Posterior vena cava (tissue), 2 donors: ENCODE results near the gene TTC16. TPM values are rescaled to one million over a fixed set of nuclear protein-coding genes. Genes with fewer than 3 reads are reported as not detected.

Experiments used
- DNase-seq: peaks from one replicate; pipeline ENCODE4 v3.0.0-alpha.2; 2020; ENCODE audit warnings: low spot score
- intact Hi-C, 2 donors: fragments of 100-400 bp; cut with DNase I; formaldehyde crosslinking; loops; one replicate each; pipeline versions ENCODE4 v1.14.1 to v1.14.2; 2022 to 2023
- total RNA-seq, 2 donors: library from RNA; stranded (reverse); fragmentation: NEBNext Ultra II Directional; extraction: Animal tissue kit (Norgen Biotek cat#: 25700); gene quantifications; one replicate each; pipeline ENCODE4 v1.2.1, GENCODE V29; 2021
- donor health status: DM: yes; HTN: yes; CAD: no.
- donor health status: DM: yes; HTN: yes; CAD: no.

TTC16 gene
- total RNA-seq, 2 donors from 2014 or later = 0.09 to 0.14 TPM

DNA sequence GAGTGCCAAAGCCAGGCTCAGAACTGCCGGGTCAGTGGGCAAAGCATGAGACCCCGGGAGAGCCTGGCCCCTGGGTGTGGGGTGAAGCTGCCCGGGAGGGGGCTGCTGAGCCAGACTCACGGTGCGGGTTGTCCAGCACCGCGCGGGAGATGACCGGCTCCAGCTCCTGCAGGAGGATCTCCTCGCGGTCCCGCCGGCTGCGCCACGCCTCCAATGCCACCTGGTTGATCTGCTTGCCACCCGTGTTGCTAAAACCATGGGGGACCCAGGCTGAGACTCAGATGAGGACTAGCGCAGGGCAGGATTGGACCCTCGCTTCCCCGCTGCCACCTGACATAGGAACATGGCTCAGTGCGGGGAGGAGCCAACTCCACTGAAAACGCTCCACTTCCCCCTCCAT is 16.6 kb downstream of the TTC16 start:
- intact Hi-C loops = loop anchor here (5.0 to 10.0 kb wide), 4 partner anchors 132 to 210 kb away; no protein-coding TSS in a partner anchor
- no peak for DNase-seq

DNA sequence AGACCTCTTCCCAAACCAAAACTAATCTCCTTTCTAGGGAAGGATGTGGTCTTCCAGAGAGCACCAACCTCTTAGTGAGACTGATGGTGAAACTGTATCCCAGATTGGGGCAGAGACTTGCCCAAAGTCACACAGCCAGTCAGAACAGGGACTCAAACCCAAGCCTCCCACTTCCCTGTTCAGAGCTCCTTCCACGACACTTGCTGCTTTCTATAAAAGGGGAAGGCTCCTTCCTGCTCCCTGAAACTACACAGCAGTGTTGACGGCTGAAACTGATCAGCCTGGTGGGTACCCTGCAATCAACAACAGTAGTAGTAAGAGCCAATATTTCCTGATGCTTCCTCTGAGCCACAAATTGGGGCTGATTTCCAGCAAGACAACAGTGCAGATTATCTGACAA is 17.7 kb downstream of the TTC16 start:
- intact Hi-C loops = loop anchor here (2.0 to 10.0 kb wide), 5 partner anchors 131 to 211 kb away; no protein-coding TSS in a partner anchor
- DNase-seq = no peak

DNA sequence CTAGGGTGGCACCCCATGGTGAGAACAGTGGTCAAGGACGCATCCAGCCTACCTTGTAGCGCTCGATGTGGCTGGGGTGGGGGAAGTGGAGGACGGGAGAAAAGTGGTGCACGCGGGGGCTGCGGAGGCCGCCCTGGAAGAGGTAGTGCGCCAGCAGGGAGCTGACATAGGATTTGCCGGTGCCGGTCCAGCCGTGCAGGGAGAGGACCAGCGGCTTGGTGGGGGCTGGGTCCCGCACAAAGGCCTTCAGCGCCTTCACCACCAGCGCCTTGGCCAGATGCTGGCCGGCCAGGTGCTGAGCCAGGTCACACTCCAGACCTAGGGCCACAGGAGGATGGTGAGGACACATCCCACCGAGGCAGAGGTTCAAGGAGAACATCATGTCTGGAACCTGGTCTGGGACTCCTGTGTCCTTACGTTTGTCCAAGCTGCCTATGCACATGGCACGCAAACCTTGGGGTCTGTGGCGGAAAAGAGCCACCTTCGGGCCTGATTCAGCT is 18.4 kb downstream of the TTC16 start:
- DNase-seq = no peak
- intact Hi-C loops = loop anchor here (2.0 to 10.0 kb wide), 5 partner anchors 131 to 212 kb away; no protein-coding TSS in a partner anchor

DNA sequence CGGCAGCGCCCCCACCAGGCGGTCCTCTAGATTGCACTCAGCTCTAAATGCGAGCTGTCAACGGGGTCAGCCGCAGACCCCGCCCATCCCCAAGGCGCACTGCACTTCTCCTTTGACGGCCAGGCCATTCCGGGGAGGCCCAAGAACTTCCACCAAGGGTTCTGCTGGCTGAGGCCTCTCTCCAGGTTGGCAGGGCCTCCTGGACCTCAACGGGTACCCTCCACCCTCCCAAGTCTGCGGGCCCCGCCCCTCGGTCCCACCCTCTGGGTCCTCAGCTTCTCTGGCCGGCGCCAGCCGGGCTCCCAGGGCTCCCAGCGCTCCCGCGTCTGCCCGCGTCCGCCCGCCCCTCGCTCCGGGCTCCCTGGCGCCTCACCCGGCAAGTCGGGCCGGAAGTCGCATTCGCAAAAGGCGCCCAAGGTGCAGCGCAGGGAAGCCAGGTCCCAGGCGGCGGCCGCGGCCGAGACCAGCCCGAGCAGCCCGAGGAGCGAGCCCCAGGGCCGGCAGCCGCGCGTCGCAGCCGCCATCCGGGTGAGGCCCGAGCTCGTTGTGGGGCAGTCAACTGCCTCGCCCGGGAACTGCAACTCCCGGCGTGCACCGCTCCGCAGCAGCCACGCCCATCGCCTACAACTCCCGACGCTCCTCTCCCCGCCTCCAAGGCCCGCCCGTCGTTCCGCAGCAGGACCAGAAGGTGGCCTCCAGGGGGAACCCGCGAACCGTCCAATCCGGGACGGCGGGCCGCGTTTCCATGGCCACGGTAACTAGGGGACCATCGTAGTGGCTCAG is 19.1 kb downstream of the TTC16 start, which contains the start of gene TOR2A:
Gene TOR2A (minus strand): TSS at position 548 of the 783 bp plus-strand sequence. CDS start 24 bp downstream, at position 524.
- DNase-seq = peak; percentile 100
- intact Hi-C loops = loop anchor here (2.0 to 10.0 kb wide), 7 partner anchors 47 to 213 kb away; no protein-coding TSS in a partner anchor

DNA sequence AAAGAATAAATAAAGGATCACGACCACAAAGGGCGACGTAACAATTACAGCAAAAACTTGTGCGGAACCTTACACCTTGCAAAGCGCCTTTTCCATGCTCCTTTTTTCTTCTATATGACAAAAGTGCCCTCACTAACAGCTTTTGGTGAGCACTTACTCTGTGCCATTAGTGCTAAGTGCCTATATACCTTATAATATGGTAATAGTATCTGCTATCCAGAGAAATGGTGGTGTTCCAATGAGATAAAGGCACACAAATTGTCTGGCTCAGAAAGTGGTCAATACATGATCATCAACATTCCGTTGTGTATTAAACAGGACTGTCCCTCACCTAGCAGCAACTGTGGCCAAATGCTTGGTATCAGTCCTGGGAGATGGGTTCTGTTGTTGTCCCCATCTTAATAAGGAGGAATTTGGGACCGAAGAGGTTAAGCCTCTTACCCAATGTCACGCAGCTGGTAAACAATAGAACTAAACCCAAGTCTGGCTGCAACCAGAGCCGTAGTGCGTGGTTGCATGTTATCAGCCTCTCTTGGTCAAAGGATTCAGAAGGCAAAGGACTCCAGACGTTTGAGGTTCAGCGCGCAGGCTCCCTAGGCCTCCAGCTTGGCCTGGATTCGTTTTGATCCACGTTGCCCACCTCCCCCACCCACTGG is 19.8 kb downstream of the TTC16 start:
- no peak for DNase-seq
- intact Hi-C loops = loop anchor here (2.0 to 10.0 kb wide), 5 partner anchors 47 to 189 kb away; no protein-coding TSS in a partner anchor

DNA sequence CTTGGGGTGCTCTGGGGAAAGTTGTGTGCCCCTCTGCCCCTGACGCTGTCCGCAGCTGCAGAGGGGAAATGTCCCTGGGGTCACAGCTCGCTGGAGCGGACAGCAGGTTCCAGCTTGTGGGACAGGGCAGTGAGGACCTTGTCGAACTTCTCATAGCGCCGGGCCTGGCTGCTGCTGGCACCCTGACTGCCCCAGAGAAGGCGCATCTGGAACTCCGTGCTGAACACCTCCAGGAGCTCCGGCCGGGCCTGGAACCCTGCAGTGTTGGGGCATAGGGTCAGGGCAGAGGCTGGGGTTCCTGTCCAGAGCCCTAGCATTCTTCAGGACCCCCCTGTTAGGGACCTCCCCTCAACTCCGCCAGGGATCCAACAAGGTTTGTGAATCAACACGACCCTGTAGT is 22.8 kb downstream of the TTC16 start:
- intact Hi-C loops = loop anchor here (5.0 to 10.0 kb wide), 4 partner anchors 44 to 186 kb away; no protein-coding TSS in a partner anchor
- DNase-seq = no peak

DNA sequence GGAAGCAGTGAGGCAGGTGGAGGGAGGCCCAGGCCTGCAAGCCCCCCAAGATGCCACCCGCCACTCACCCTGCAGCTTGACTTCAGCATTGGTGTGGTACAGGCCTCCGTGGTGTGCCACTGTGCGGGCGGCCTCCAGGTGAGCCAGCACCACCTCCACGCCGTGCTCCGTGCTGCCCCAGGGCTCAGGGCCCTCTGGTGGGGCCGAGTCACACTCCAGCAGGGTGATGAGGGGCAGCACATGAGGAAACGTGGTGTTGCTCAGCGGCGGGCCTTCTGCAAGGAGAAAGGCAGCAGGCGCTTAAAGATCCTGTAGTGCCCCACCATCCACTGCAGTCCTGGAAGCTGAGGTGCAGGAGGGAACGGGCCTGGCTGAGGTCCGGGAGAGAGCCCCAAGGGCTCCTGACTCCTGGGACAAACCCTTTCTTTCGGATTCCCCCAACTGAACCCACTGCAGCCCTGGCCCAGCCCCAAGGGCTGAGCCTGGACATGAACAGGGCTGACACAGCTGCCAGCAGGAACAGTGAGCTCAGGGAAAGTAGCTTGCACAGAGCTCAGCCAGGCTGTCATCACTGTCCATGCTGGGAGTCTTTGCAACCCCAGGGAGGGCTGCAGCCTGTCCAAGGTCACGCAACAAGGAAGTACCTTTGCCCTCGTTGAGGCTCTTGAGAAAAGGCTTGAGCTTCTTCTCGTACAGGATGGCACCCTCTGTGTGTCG is 23.9 kb downstream of the TTC16 start:
- no peak for DNase-seq
- intact Hi-C loops = loop anchor here (5.0 to 10.0 kb wide), 4 partner anchors 43 to 185 kb away; no protein-coding TSS in a partner anchor

DNA sequence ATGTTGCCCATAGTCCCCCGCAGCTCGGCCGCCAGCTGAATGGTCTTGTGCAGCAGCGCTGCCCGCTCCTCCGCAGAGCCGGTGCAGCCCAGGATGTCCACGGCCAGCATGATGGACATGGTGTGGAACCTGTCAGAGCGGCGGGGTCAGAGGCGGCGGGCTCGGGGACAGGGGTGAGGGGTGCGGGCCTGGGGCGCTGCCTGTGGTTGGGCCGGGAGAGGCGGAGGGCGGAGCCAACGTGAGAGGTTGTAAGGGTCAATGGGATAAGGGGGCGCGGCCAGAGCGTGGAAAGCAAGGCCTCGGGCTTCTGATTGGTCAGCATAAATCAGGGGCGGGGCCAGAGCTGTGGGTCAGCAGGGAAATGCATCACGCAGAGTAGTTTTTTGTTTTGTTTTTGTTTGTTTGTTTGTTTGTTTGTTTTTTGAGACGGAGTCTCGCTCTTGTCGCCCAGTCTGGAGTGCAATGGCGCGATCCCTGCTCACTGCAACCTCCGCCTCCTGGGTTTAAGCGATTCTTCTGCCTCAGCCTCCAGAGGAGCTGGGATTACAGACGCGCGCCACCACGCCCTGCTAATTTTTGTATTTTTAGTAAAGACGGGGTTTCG is 26.1 kb downstream of the TTC16 start:
- DNase-seq = no peak
- intact Hi-C loops = loop anchor here in 1 of 2 donors (2.0 kb wide), 1 partner anchor 181 kb away; no protein-coding TSS in a partner anchor

DNA sequence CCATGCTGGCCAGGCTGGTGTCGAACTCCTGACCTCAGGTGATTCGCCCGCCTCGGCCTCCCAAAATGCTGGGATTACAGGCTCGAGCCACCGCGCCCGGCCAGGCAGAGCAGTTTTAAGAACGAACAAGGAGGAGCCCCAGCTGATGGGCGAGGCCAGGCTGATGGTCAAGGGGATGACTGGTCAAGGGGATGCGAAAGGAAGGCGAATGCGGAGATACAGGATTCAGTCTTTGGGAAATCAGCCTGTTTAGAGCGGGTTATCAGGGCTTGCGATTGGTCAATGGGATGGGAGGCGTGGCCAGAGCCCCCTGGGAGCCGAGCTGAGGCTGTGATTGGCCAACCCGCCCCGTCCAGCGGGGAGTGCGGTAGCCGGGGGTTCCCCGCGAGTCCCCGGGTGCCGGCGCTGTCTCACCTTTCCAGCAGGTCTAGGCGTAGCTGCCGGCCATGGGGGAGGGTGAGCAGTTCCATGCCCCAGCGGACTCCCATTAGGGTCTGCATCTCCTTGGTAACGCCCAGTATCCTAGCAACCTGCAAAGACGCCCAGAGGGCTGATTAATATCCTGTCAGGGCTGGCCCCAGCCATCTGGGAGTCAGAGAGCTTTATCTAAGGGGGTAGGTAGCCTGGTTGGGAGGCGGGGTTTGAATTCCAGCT is 26.7 kb downstream of the TTC16 start:
- intact Hi-C loops = loop anchor here in 1 of 2 donors (2.0 kb wide), 1 partner anchor 180 kb away; no protein-coding TSS in a partner anchor
- no peak for DNase-seq

DNA sequence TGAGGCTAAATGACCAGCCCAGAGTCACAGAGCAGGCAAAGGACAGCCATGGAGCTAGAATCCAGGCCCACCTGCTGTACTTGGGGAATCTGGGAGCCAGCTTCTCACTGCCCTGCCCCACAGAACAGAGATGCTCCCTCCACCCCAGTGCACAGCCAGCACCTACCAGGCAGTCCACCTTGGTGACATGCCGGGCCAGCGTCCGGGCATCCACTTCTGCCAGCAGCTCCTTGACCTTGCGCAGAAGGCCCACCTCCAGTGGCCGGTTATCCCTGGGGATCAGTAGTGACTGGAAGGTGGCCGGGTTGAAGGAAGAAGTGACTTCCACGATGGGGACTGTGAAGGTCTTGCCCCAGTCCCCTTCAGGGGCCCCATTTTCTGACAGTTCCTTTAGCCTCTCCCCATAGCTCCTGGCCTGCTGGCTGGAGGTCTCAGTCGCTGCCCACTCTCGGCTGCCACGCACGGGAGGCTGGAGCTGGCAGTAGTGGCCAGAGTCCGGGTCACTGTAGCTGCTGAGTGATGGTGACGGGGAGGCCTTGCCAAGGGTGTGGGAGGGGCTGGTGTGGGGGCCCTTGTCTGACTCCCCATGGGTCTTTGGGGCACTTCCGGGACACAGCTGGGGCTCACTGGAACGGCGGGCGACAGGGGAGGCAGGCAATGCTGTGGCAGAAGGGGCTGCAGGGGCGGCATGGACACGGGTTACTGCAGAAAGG is 28.7 kb downstream of the TTC16 start:
- intact Hi-C loops = no loop called here
- DNase-seq = no peak

DNA sequence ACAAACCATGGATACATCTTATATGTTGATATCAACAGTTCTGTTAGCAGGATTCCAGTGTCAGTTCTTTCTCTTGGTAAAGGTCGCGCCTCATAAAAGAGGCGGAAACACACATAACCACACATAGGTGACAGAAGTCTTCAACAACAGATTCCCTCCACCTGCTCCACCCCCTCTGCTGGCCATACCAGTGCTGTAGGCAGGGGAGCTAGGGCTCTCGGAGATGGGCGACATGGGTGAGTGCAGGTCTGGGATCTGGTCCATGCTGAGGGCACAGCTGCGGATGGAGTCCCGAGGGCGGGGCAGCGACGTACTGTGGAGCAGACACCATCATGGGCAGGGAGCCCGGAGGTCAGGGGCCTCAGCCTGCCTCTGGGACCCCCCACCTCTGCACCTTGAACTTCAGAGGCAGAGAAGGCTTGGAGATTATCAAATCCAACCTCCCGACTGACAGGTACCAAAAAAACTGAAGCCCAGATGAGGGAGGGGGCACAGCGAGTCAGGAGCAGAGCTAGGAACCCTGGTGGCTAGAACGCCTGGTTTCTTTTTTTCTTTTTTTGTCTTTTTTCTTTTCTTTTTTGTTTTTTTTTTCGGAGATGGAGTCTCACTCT is 31.2 kb downstream of the TTC16 start:
- intact Hi-C loops = no loop called here
- DNase-seq = no peak

DNA sequence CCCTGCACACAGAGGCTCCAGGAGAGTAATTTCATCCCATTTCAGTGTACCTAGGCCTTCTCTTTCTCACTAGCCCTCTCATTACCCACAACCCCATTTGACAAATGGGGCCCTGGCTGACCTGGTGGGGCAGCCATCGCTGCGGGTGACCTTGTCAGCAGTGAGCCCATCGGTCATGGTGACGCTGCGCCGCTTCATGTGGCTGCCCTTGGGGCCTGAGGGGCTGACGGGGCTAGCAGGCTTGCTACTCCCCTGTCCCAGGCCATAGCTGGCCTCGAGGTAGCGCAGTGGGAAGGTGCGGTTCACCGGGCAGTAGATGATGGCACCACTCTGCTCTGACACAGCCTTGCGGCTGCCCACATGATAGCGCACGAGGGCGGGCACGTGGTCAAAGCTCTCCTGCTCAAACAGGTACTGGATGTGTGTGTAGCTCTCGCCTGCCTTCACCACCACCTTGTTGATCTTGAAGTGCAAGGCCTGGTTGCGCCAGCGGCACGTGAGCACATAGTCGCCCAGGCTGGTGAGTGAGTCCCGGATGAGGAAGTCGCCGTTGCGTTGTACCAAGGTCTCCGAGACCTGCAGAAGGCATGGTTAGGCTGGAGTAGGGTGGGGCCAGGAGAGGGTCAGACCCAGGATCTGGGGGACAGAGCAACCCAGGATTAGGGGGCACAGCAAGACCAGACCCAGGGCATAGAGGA is 33.4 kb downstream of the TTC16 start:
- intact Hi-C loops = no loop called here
- no peak for DNase-seq

DNA sequence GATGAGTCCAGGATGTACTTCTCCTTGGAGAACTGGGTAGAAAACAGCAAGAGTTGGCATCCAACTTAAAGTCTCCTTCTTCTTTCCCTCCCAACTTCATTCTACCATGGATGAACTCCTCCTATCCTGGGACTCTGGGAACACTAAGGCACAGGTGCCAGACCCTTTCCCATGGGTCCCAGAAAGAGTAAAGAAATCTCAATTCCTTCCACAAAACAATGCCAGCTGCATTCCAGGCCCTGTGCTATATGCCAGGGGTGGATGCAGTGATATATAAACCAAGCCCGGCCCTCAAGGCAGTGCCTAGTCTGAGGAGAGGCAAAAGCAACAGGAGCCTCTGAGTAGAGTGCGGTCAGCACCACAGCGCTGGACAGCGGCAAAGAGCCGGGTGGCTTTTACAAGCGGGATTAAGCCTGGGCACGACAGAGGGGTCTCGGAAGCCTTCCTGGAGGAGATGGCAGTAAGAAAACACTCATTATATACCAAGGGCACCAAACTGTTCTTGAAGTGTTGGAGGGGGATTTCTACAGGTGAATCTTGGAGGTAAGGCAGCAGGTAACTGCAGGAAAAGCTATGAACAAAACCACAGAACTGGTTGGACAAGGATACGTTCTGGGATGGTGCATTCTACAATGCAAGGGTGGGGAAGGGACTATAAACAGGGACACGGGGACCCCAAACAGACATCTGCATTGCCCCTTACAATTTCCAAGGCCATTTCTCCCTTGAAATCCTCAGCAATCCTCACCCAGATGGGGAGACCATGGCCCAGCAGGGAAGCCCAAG is 35.6 kb downstream of the TTC16 start:
- no peak for DNase-seq
- intact Hi-C loops = no loop called here

DNA sequence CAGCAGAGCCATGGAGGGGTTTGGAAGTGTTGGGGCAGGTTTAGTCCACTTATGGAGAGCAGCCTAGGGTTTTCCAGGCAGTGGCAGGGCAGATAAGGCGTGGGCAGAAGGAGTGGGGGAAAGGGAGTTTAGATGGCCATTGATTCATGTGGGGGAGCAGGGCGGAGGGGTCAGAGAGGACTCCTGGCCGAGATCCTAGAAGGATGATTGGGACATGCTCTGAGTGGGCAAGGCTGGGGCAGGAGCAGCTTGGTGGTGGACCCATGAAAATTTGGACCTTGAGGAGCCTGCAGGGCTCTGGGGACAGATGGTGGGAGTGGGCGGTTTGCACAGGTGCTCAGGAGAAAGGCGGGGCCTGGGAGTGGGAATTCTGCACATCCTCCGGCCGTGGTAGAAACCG is 37.3 kb downstream of the TTC16 start:
- intact Hi-C loops = no loop called here
- no peak for DNase-seq

DNA sequence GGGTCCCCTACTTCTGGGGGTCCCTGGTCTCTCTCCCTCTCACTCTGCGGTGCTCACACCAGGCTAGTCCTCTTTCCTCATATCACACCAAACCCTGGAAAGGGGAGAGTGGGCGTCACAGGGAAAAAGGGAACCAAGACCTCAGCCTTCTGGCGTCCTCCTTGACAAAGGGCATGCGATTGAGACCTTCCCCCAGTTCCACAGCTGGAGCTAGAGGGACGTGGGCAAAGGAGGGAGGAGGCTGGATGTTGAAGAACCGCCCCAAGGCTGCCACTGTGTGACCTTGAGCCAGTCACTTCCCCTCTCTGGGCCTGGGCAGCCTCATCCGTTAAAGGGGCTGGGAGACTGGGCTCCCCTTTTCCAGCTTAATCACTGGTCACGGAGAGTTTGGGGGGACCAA is 37.7 kb downstream of the TTC16 start:
- no peak for DNase-seq
- intact Hi-C loops = no loop called here
